NCI-H2029 (cell line): ENCODE measurements around the gene SP140.
"Not testable (repeated sequence)": the region's sequence is repeated elsewhere in the genome, so short reads cannot be mapped to it uniquely, and the experiment has no call there.

Experiments
- DNase-seq: peaks from one replicate; lab custom pipeline; 2025; lab: John Stamatoyannopoulos, UW

Gene SP140

DNA sequence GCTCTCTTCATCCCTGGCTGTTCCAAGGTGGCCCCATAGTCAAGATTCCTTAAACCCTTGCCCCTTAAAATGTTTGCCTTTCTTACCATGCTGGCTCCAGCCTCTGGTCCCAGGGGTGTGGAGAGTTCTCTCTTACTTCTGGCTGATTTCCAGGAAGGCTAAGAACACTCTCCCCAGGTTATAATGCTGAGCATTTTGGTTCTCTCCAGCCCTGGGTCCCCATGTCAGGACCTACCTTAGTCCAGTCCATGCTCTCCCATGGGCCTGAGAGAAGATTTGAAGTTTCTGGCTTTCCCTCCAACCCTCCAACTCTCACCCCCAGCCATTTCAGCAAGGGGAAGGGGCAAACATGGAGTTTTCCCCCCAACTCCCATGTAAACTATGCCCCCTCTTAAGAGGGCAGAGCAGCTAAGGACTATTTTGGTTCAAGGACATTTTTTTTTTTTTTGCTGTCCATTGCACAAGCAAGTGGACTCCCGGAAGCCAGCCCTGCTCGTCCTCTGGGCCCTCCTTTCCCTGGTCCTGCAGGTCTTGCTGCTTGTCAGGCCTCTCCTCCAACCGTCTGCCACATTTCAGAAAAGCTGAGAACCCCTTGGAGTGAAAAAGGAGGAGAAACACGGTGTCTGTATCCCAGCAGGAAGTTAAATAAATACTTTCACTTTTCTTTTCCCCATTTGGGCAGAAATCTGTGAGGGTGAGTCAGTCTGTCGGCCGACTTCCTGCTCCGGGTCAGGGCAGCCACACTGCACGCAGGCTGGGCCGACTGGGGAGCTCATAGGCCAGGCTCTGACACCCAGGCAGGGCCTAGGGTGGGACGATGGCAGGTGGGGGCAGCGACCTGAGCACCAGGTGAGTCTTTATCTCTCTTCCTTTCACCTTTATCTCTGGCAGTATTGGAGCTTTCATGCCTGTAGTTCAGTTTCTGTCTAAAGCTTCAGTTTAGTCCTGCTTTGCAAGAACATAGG is 101.2 kb downstream of the SP140 start, which contains the start of gene SP140L:
TSS of gene SP140L (plus strand) at position 741 of the 965 bp plus-strand sequence. CDS start at position 818, 77 bp downstream.
- peak; percentile 45 for DNase-seq

DNA sequence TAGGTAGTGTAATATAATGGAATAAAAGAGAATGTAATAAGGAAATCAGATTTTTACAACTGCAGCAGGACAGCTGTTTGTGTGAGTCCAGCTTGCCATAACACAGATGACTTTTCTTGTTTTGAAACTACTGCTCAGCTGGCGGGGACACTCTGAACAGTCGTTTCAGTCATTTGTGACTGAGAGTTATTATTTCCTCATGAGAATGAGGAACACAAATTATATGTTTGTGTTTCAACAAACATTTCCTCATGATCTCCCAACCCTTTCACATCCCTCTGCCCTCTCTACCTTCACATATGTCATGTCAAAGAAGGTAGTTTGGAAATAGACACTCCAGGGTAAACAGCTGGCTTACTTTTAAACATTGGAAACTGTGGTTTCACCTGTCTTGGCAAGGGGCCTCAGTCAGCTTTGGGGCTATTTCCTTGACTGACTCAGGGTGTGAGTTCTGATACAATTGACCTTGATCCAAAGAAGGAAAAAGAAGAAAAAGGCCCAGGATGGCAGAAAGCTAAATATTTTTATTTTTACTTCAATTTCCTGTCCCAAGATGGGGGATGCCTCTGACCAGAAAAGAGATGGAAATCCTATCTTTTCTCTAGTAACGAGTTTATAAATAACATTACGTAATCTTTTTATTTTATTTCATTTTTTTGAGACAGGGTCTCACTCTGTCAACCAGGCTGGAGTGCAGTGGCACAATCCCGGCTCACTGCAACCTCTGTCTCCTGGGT is 102.0 kb downstream of the SP140 start:
- peak; percentile 32 for DNase-seq

DNA sequence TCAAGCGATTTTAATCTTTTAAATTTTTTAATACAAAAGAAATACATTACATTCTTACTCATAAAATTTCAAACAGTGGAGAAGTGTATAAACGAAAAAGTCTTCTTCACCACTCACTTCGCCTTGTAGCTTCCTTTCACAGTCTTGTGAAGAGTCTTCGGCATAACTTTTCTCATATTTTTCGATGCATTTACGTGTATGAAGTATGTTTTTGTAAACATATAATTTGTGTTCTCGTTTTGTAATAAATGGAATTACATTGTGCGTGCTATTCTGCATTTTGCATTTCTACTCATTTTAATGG is 102.6 kb downstream of the SP140 start:
- no peak for DNase-seq

DNA sequence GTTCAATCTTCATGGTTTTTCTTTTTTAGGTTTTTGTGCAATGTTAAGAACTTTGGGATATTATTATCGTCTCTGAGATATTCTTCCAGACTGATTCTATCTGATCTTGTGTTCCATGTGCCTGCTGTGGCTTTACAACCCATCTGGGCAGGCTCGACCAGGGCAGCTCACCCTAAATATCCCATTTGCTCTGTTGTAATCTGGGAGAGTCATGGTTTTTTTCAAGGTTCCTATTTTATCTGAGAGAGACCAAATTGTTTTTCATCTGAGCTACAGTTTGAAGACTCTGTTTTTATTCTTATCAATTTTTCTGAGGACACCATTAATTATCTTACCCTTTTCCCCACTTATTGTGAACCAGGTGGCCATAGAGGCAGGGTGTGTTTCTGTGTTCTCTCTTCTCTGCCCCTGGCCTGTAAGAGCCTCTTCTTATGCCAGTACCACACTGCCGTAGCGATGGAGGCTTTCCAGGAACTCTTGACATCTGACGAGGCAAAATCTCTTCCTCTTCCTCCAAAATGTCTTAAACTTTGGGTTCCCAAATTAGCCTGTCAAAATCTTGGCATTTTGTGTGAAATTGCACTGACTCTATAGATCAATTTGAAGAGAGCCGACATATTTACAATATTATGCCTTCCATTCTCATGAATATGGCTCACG is 104.5 kb downstream of the SP140 start:
- no peak for DNase-seq

DNA sequence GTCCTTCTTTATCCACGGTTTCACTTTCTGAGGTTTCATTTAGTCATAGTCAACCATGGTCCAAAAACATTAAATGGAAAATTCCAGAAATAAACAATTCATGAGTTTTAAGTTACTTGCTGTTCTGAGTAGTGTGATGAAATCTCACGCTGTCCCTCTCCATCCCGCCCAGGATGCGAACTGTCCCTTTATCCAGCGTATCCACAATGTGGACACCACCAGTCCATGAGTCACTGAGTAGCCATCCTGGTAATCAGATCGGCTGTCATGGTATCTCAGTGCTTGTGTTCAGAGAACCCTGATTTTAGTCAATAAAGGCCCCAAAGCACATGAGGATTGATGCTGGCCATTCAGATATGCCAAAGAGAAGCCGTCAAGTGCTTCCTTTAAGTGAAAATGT is 105.2 kb downstream of the SP140 start:
- no peak for DNase-seq

DNA sequence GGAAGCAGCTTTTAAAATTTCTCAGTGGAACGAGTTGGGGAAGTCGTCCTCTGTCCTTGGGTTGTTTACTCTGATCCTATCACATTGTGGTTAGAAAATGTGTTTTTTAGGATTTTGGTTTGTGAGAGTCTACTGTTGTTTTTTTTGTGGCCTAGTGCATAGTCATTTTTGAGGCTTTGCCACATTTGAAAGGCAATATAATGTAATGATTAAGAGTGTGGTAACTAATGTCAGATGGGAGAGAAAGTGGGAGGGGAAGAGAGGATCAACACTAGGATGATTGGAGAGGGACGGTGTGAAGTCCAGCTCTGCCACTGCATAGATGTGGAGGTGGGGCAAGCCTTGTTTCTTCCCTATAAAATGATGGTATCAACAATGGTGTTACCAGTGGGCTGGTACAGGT is 109.9 kb downstream of the SP140 start:
- DNase-seq, result no peak

DNA sequence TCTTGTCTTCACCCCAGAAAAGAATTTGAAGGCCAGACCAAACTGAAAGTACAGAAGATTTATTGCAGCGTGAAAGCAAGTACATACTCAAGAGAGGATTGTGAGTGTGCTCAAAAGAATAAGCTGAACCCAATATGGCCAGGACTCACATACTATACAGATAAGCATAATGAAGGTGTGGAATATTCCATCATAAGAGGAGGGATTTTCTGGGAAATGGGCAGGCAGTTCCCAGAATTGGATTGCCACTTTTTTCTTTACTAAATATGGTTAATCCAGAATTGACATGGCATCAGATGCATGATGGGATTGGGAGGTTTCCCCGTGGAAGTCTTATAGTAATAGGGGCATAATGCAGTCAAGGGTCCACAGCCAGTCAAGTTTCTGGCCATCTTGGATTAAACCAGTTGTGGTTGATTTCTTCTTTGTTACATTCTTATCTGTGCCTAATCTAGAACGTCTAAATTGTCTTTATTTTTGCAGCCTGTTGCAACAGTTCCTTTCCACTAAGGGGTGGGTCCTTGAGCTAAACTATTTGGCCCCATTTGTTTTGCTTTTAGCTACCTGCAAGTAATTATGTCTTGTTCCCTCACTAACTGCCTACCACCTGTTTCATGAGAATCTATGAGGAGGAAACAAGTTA is 110.4 kb downstream of the SP140 start:
- DNase-seq, result no peak

DNA sequence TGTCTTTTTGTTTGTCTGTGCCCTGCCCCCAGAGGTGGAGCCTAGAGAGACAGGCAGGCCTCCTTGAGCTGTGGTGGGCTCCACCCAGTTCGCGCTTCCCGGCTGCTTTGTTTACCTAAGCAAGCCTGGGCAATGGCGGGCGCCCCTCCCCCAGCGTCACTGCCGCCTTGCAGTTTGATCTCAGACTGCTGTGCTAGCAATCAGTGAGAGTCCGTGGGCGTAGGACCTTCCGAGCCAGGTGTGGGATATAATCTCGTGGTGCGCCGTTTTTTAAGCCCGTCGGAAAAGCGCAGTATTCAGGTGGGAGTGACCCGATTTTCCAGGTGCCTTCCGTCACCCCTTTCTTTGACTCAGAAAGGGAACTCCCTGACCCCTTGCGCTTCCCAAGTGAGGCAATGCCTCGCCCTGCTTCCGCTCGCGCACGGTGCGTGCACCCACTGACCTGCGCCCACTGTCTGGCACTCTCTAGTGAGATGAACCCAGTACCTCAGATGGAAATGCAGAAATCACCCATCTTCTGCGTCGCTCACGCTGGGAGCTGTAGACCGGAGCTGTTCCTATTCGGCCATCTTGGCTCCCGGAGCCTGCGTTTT is 116.5 kb downstream of the SP140 start:
- DNase-seq, result not testable (repeated sequence)

DNA sequence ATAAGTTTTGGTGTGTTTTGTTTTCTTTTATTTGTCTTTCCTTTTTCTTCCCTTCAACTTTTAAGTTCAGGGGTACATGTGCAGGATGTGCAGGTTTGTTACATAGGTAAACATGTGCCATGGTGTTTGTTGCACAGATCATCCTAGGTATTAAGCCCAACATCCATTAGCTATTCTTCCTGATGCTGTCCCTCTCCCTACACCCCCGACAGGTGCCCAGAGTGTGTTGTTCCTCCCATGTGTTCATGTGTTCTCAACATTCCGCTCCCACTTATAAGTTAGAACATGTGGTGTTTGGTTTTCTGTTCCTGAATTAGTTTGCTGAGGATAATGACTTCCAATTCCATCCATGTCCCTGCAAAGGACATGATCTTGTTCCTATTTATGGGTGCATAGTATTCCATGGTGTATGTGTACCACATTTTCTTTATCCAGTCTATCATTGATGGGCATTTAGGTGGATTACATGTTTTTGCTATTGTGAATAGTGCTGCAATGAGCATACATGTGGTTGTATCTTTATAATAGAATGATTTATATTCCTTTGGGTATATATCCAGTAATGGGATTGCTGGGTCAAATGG is 117.6 kb downstream of the SP140 start:
- not testable (repeated sequence) for DNase-seq

DNA sequence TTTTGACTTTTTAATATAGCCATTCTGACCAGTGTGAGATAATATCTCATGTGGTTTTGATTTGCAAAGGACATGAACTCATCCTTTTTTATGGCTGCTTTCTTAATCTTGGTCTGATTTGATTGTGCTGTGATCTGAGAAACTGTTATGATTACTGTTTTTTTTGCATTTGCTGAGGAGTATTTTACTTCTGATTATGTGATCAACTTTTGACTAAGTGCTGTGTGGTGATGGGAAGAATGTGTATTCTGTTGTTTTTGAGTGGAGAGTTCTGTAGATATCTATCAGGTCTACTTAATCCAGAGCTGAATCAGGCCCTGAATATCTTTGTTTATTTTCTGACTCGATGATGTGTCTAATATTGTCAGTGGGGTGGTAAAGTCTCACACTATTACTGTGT is 118.2 kb downstream of the SP140 start:
- no peak for DNase-seq

DNA sequence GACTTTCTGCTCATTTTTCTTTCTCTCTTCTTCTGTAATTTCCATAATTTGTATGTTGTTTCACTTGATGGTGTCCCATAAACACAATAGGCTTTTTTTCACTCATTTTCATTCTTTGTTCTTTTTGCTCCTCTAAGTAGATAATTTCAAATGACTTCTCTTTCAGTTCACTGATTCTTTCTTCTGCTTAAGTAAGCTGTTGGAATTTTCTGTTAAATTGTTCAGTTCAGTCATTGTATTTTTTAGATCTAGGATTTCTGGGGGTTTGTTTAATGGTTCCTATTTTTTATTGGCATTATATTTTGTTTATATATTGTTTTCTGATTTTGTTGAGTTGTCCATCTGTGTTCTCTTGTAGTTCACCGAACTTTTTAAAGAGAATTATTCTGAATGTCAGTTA is 120.9 kb downstream of the SP140 start:
- DNase-seq, result no peak

DNA sequence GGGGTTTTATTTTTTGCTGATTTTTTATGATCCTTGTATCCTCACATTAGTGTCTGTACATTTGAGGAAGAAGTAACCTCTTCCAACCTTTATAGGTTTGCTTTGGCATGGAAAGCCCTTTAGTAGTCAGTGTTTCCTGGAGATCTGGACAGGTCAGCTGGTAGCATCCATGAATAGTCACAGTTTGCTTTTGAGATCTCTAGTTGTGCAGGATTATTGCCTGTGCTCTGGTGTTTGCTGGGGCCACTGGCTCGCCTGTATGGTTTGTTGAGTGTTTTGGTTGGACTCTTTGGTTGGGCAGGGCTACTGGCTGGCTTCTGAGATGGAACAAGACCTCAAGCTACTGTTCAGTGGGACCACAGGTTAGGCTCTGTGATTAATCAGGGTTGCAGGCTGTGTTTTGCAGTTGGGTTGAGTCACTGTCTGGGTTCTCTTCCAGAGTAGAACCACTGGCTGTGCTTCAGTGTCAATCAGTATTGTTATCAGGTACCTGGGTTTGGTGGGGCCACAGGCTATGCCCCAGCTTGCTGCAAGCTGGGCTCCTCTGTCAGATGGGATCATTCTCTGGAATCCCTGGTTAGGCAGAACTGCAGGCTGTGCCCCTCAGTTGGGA is 121.5 kb downstream of the SP140 start:
- no peak for DNase-seq

DNA sequence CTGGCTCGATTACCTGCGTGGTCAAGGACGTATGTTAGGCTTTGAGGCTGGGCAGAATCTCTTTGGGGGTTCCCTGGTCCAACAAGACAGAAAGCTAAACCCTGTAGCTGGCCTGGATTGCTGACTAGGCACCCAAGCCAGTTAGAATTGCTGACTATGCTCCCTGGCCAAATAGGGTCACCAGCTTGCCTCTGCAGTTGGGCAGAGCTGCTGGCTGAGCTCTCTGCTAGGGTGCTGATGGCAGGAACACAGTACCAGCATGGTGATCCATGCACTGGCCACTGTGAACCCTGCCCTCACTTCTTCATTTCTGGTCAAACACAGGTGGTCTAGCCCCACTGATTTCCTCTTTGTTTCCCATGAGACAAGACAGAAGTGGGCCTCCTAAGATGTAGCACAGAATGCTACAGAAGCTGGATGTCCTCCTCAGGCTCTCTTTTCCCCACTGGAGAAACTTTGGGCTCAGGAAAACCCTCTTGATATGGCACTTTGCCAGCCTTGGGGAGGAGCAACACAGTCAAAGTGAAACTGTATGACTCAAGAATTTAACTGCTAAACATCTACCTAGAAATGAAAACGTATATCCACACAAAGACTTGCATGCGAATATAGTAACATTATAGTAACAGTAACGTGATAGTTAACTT is 122.2 kb downstream of the SP140 start:
- no peak for DNase-seq

DNA sequence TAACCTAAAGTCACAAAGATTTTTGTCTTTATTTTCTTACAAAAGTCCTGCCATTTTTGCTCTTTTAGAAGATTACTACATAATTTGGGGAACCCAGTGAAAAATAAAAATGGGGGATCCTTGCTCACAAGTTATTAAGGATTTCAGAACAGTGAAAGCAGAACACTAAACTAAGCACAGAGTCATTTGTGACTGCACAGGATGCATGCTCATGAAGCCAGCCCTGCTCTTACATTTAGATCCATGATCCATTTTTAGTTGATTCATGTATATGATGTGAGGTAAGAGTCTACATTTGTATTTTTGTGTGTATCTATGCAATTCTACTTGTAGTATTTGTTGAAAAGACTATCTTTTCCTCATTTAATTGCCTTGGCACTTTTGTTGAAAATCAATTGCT is 123.3 kb downstream of the SP140 start:
- DNase-seq, result no peak

DNA sequence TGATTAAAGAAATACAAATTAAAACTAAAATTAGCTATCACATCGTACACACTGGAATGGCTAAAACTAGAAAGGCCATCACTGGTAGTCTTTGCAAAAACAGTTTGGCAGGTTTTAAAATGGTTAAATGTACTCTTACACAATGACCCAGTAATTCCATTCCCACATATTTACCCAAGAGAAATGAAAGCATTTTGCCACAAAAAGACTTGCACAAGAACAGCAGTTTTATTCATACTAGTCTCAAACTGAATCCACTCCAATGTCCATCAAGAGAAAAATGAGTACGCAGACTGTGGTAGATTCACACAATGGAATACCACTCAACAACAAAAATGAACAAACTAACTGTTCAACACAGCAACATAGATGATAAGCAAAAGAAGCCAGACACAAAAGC is 130.5 kb downstream of the SP140 start:
- DNase-seq, result no peak

DNA sequence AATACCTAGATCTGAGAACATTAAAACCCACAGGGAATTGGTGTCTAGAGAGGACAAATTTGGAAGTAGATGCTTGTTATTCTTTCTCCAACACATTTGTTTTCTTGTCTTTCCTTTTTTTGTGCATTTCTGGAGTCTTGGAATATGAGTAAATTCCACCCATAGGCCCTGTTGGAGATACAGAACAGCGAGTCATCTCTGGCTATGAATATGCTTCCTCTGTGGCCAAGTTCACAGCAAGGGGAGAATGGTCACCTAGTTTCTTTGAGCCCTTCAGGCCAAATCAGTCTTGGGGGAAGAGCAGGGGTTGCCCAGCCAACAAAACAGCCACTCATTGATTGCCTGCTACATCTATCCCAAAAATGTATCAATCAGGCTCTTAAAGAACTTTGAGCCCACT is 132.8 kb downstream of the SP140 start:
- DNase-seq, result no peak

DNA sequence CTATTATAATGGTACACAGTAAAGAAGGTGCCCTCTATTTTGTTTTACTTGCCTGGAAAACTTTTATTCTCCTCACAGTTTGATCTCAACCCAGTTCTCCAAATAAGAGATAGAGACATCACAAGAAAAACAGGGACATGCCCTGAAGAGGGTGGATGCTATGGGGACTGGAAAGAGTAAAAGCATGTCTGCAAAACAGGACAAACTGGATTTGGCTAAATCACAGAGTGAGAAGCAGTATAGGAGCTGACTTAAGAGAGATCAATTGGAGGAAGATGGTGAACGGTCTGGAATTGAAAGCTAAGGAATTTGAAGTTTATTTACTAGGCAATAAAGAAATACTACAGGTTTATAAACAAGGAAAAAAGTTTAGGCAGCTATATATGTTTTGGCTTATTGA is 134.5 kb downstream of the SP140 start:
- DNase-seq, result no peak

DNA sequence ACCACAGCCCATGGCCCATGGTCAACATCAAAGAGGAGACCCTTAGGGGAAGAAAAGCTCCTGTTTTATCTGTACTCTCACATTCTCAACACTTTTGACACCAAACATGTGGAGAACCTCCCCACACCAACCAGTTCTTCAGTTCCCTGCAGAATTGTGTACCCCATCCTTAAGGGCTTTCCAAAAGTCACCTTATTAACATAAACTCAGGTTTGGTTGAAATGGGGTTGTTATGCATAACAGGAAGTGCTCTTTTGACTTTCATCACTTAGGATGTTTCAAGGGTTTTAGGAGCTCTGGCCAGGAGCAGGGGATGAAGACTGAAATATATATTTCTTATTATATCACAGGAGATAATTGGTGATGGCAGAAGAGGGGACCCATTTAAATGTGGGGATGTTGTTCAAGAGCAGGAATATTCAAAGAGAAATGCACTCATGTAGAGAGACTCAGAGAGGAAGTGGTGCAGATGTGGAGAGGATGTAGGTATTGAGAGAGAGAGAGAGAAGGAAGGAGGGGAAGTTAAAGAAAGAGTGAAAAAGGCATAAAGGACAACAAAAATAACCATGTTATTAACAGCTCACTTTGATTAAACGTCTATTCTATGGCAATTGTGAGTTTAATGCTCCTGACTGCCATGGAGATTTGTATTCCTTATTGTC is 136.6 kb downstream of the SP140 start:
- no peak for DNase-seq
